ENCODE measurements around the gene ZNF286A. TPM values are rescaled to one million over a fixed set of nuclear protein-coding genes. Genes with fewer than 3 reads are reported as not detected.
"Not testable (repeated sequence)": the region's sequence is repeated elsewhere in the genome, so short reads cannot be mapped to it uniquely, and the experiment has no call there.

ZNF286A gene
- total and polyA plus RNA-seq, 10 donors: 4.0 to 24.9 (median 16.1) TPM

DNA sequence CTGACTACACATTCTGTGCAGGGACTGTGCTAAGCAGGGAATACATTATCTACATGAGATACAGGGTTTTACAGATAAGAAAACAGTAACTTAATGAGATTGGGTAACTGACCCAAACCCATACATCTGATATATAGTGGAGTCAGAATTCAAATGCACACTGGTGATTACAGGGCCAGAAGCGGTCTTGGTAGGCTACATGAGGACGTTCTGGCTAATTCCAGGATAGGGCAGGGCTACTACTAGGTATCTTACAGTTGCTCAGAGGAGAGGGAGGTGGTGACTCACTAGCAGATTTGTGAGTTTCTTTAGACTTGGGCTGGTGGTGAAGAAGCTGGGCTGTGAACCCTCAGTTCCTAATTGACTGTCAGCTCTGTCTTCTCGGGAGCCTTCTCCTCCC, 36.9 kb upstream of the ZNF286A start:
- Histone ChIP-seq H3K27ac (no peak overlapping the region), H3K9me3 (no peaks in the 10 kb centered on the region), H3K27me3 (replicated peaks in 1 of 7) (no peaks in the 10 kb centered on the region), H3K4me3 (no peak overlapping the region), H3K4me1 (peaks cover 0 to 7% (median 0%) of the 10 kb centered on the region in 6 donors), H3K36me3 (peaks cover 0 to 48% (median 0%) of the 10 kb centered on the region in 6 donors)
- TF ChIP-seq POLR2AphosphoS5 (IDR thresholded peaks at IDR 0.05): no peak
- intact Hi-C loops (cut with DNase I; ENCODE audit: low total_unique reads): no loop called here
- DNase-seq: no peak
- WGBS, 5 donors: 89 to 96% (median 93%) methylated on average over 3 of the region's 3 CpGs

DNA sequence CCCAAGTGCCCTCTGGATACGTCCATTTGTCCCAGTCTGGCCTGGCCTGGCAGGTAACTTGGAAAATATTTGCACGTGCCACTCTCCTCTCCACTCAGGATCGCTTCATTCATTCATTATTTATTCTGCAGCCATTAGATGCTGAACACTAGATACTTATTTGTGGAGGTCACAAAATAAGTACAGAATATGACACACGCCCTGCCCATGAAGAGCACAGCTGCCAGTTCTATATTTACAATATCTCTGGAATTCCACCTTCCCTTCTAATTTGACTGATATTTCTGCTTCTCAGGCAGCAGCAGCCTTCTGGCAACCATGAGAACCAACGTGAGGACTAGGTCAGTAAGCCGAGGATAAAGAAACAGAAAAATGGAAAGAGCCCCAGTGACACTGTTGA, 36.4 kb upstream of the ZNF286A start:
- Histone ChIP-seq H3K9me3 (no peaks in the 10 kb centered on the region), H3K4me1 (peaks cover 0 to 7% (median 0%) of the 10 kb centered on the region in 6 donors), H3K4me3 (no peak overlapping the region), H3K36me3 (peaks cover 0 to 53% (median 0%) of the 10 kb centered on the region in 6 donors), H3K27ac (no peak overlapping the region), H3K27me3 (replicated peaks in 1 of 7) (no peaks in the 10 kb centered on the region)
- no peak for TF ChIP-seq POLR2A (IDR thresholded peaks at IDR 0.05)
- no peak for TF ChIP-seq POLR2AphosphoS5 (IDR thresholded peaks at IDR 0.05)
- TF ChIP-seq, protein P1, sequence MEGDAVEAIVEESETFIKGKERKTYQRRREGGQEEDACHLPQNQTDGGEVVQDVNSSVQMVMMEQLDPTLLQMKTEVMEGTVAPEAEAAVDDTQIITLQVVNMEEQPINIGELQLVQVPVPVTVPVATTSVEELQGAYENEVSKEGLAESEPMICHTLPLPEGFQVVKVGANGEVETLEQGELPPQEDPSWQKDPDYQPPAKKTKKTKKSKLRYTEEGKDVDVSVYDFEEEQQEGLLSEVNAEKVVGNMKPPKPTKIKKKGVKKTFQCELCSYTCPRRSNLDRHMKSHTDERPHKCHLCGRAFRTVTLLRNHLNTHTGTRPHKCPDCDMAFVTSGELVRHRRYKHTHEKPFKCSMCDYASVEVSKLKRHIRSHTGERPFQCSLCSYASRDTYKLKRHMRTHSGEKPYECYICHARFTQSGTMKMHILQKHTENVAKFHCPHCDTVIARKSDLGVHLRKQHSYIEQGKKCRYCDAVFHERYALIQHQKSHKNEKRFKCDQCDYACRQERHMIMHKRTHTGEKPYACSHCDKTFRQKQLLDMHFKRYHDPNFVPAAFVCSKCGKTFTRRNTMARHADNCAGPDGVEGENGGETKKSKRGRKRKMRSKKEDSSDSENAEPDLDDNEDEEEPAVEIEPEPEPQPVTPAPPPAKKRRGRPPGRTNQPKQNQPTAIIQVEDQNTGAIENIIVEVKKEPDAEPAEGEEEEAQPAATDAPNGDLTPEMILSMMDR (IDR thresholded peaks at IDR 0.05 in 8 of 11, conservative IDR thresholded peaks at IDR 0.05 in 3 of 11): no peak
- DNase-seq: no peak
- WGBS, 5 donors: 93 to 96% (median 95%) methylated on average over 6 of the region's 6 CpGs
- intact Hi-C loops (cut with DNase I; ENCODE audit: low total_unique reads): no loop called here

DNA sequence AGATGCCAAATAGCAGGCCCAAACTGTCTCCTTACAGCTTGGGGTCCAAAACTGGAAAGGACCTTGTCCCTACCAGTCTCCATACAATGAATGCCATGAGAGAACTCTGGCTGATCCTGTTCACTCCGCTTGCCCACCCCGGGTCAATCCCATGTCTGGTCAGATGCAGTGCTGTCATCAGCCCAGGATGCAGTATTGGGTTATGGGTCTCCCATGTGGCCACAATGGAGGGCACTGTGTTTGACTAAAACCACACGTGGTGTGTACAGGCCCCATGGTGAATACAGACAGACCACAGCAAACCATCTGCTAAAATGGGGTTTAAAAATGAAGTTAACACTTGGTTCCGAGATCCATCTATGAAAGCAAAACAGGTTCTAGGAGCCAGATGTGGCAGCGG, 35.9 kb upstream of the ZNF286A start:
- WGBS, 5 donors: 93 to 97% (median 95%) methylated on average over 5 of the region's 5 CpGs
- H3K27me3 ChIP-seq (replicated peaks in 1 of 7): no peaks in the 10 kb centered on the region
- no peak overlapping the region for H3K4me3 ChIP-seq

DNA sequence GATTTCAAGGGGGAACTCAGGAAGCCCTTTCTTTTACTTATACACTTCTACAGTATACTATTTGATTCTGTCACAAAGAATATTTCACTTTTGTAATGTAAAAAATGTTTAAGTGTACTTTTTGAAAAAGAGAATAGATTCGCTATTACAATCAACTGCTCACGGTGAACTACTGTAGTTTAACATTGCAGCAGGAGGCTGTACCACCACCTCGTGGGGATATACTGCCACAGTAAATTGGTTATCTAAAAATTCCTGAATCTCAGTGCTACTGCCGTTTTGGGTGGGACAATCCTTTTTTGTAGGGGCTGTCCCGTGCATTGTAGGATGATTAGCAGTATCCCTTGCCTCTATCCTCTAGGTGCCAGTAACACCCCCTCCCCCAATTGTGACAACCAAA, 30.0 kb upstream of the ZNF286A start:
- intact Hi-C loops (cut with DNase I; ENCODE audit: low total_unique reads); H3K9me3 ChIP-seq; DNase-seq; H3K4me3 ChIP-seq; H3K4me1 ChIP-seq; H3K27ac ChIP-seq; H3K27me3 ChIP-seq (replicated peaks in 1 of 7): not testable (repeated sequence)
- H3K36me3 ChIP-seq: peaks cover 0 to 15% (median 0%) of the 10 kb centered on the region in 6 donors
- 64 to 91% (median 71%) methylated on average over 4 to 5 of the region's 5 CpGs for WGBS, 5 donors

More for the DNA sequence above, 35.9 kb upstream of the ZNF286A start:
- H3K4me1 ChIP-seq: peaks cover 0 to 7% (median 0%) of the 10 kb centered on the region in 6 donors
- intact Hi-C loops (cut with DNase I; ENCODE audit: low total_unique reads): no loop called here
- H3K36me3 ChIP-seq: peaks cover 0 to 49% (median 0%) of the 10 kb centered on the region in 6 donors
- DNase-seq: no peak
- no peaks in the 10 kb centered on the region for H3K9me3 ChIP-seq
- TF ChIP-seq, protein P1 (IDR thresholded peaks at IDR 0.05 in 8 of 11, conservative IDR thresholded peaks at IDR 0.05 in 3 of 11): no peak
- TF ChIP-seq POLR2A (IDR thresholded peaks at IDR 0.05) (no peak), POLR2AphosphoS5 (IDR thresholded peaks at IDR 0.05) (no peak)
- no peak overlapping the region for H3K27ac ChIP-seq

DNA sequence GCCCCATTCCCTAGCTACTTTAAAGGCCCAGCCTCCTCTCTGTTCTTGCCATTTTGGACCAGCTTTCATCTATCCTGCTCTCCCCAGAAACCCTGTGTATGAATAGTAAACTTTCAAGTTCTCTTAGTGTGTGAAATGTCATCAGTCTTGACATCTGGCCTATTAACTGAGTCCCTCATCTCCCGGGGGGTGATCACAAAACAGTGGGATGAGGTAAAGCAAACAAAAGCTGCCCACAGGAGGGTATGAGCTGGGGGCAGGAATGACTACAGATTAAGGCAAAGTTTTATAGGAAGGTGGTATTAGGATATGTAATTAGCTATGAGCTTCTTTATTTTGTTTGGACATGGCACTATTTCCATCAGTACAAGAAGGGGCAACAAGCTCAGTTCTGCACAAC, 24.9 kb upstream of the ZNF286A start:
- DNase-seq; H3K4me3 ChIP-seq; intact Hi-C loops (cut with DNase I; ENCODE audit: low total_unique reads); H3K27ac ChIP-seq; H3K9me3 ChIP-seq; H3K27me3 ChIP-seq (replicated peaks in 1 of 7); H3K4me1 ChIP-seq: not testable (repeated sequence)
- H3K36me3 ChIP-seq: peaks cover 0 to 14% (median 0%) of the 10 kb centered on the region in 6 donors
- WGBS, 5 donors: 80 to 96% (median 88%) methylated on average over 1 of the region's 1 CpG

DNA sequence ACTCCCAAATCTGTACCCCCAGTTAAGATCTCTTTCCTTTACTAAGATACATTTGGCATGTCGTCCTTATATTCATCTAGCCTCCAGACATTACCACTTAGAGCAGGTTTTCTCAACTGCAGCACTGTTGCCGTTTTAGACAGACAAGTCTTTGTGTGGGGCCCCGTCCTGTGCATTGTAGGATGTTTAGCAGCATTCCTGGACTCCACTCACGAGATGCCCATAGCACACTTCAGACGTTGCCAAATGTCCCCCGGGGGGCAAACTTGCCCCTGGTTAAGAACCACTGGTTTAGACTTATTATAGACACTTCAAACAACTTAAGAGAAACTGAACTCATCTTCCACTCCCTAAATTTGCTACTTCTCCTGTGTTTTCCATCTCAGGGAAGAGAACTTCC, 23.6 kb upstream of the ZNF286A start:
- H3K27me3 ChIP-seq (replicated peaks in 1 of 7); H3K9me3 ChIP-seq; H3K4me3 ChIP-seq; DNase-seq; H3K4me1 ChIP-seq; intact Hi-C loops (cut with DNase I; ENCODE audit: low total_unique reads); H3K27ac ChIP-seq: not testable (repeated sequence)
- 91 to 95% (median 92%) methylated on average over 6 of the region's 6 CpGs for WGBS, 5 donors
- H3K36me3 ChIP-seq: peaks cover 0 to 14% (median 0%) of the 10 kb centered on the region in 6 donors

DNA sequence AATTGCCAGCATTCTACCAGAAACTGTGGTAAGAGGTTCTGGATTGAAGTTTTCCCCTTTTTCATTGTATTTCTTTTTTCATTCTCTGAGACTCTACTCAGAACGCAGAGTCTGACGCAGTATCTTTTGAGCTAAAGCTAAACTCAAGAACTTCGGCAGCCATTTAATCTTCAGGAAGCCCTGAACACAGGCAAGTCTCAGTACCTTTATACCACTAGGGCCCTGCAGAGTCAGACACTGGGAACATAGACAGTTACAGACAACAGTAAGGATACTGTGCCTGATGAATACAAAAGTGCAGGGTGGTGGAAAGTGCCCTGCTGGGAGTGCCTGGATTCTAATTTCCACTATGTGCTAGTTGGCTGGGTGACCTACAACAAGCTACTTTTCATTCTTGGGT, 16.4 kb upstream of the ZNF286A start:
- WGBS, 5 donors: 79 to 93% (median 87%) methylated on average over 3 of the region's 3 CpGs
- H3K36me3 ChIP-seq; H3K9me3 ChIP-seq; DNase-seq; intact Hi-C loops (cut with DNase I; ENCODE audit: low total_unique reads); H3K27me3 ChIP-seq (replicated peaks in 1 of 7); H3K27ac ChIP-seq: not testable (repeated sequence)
- H3K4me1 ChIP-seq: peaks cover 0 to 20% (median 7%) of the 10 kb centered on the region in 6 donors
- H3K4me3 ChIP-seq: peak overlapping the region in 3 of 8 donors; percentile 52 to 78 (median 61)

Measured in spleen (tissue), 11 donors.